Right renal pelvis (tissue), 4 donors: ENCODE measurements around the gene ATAD3B. TPM values are rescaled to one million over a fixed set of nuclear protein-coding genes. Genes with fewer than 3 reads are reported as not detected.
A peak's percentile ranks its signal among the peaks of the same experiment; 100 is the strongest.
"Not testable (repeated sequence)": the region's sequence is repeated elsewhere in the genome, so short reads cannot be mapped to it uniquely, and the experiment has no call there.

Source experiments
- DNase-seq, 4 donors: peaks; one replicate each; pipeline ENCODE4 v3.0.0-alpha.2; 2013; ENCODE audit warnings: low read depth in 4 of 4, low spot score in 3 of 4, missing footprints in 1 of 4
- polyA plus RNA-seq, 4 donors: library from polyadenylated mRNA; unstranded; fragments of 120-200 nt; gene quantifications; one replicate each; pipeline ENCODE4 v1.2.1, GENCODE V29; 2013; ENCODE audit not compliant: insufficient read length in 4 of 4

ATAD3B gene
- polyA plus RNA-seq, 4 donors, result 9.1 to 15.9 (median 12.4) TPM

DNA sequence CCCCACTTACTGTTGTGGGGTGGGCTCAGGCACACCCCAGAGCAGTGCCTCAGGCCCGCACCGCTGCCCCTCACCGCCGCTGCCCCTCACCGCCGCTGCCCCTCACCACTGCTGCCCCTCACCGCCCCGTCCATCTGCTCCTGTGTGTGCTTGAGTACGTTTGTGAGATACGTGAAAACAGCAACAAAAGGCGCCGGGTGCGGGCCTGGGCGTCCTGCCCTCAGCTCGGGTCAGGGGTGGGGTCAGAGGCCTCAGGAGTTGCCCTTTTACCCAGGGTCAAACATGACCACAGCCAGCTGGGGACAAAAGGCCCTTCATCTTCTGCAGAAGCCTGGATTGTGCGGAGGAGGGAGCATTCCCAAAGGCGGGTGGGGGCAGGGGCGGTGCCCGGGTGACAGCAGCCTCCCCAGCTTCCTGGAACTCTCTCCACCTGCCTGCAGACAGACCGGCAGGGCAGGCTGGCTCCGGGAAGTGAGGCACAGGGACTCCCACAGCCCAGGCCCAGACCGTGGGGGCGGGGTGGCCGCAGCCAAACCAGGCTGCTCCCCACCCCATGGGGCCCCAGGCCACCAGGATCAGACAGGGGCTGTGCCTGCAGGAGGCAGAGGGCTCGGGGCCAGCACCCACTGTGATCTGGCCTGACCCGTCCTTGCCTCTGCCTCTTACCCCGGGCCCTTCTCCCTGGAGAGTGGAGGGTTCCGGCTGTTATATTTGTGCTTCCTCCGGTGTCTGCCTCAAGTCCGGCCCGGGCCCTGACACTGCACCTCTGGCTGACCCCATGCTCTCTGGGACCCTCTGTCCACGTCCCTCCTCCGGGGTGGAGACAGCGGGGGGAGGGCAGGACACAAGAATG is 38.4 kb upstream of the ATAD3B start:
- DNase-seq, result no peak

GRCh38 chr1:1433804-1434130 is 37.8 kb upstream of the ATAD3B start:
- DNase-seq, result no peak

GRCh38 chr1:1434131-1434823 is 37.3 kb upstream of the ATAD3B start:
- DNase-seq, result no peak

GRCh38 chr1:1434824-1435105 is 36.8 kb upstream of the ATAD3B start:
- no peak for DNase-seq

DNA sequence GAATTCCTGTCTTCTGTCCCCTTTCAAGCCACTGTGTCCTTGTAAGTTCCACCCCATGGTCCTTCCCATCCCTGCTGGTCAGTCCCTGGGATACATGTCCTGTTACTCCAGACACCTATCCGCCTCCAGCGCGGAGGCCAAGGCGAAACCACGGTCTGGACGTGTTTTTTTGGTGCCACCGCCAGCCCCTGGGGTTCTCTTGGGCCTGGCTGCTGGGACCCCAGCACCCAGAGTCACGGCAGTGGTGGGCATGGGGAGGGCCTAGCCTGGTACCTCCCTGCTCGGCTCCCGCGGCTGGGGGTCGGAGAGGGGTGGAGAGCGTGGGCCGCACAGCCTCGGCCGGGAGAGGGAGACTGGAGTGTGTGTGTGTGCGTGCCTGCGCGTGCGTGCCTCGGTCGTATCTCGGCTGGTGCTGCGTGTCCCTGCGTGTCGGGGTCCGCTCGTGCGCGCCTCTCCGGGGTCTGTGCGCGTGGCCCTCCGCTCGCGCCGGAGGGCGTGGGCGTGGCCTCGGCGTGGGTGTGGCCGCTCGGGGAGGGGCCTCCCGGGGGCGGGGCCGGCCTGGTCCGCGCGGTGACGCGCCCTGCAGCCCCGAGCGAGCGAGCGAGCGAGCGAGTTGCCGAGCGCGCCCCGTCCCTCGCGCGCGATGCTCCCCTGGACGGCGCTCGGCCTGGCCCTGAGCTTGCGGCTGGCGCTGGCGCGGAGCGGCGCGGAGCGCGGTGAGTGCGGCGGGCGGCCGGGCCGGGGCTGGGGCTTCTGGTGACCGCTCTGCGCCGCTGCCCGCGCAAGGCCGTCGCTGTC is 36.3 kb upstream of the ATAD3B start, which contains the start of gene VWA1:
TSS of gene VWA1 (plus strand) at position 585 of the 798 bp plus-strand sequence. CDS start at position 644, 59 bp downstream.
- no peak for DNase-seq

- DNase-seq, result no peak
Observed at GRCh38 chr1:1435911-1436629, 35.5 kb upstream of the ATAD3B start.

- no peak for DNase-seq
Observed at GRCh38 chr1:1436630-1437032, 34.9 kb upstream of the ATAD3B start.

DNA sequence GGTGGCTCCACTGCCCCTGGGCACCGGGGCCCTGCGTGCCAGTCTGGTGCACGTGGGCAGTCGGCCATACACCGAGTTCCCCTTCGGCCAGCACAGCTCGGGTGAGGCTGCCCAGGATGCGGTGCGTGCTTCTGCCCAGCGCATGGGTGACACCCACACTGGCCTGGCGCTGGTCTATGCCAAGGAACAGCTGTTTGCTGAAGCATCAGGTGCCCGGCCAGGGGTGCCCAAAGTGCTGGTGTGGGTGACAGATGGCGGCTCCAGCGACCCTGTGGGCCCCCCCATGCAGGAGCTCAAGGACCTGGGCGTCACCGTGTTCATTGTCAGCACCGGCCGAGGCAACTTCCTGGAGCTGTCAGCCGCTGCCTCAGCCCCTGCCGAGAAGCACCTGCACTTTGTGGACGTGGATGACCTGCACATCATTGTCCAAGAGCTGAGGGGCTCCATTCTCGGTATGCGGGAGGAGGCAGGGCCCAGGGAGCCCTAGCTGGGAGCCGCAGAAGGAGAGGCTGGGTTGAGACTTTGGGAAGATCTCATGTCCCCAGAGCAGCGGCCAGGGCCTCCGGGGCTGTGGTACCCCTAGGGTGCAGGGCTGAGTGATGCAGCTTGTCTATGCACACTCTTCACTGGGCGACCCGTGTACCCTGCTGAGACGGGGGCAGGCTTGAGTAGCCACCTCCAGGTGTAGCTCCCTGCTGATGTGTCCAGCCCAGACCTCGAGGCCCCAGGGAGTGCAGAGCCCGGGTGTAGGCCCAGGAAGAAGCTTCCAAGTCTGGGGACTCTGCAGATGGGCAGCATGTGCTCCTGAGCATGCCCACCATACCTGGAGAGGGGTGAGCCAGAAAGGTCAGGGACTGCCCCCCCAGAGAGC is 34.3 kb upstream of the ATAD3B start:
- no peak for DNase-seq

DNA sequence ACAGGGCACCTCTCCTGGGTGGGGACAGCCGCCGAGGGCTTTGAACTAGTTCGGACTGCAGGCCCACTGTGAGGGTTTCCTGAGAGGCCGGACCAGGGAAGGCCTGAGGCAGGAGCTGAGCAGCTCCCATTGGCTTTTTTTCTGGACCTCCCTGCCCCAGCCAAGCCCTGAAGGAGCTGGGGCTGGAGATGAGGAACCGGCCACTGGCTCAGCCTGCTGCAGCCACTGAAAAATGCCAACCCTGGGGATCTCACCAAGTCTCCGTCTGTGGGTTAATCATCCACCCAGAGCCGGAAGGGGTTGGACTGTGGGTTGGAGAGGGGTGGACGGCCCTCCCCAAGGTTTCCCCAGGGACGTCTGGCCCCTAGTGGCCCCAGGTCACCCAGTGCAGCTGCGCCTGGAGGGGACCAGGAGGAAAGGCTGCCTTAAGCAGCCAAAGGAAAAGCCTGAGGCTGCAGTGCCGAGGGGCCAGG is 33.6 kb upstream of the ATAD3B start:
- peak in 1 of 4 donors; percentile 55 for DNase-seq

- DNase-seq, result no peak
Observed at GRCh38 chr1:1438531-1439381, 32.8 kb upstream of the ATAD3B start.

- no peak for DNase-seq
Observed at GRCh38 chr1:1439546-1440261, 31.9 kb upstream of the ATAD3B start.

GRCh38 chr1:1440262-1441001 is 31.1 kb upstream of the ATAD3B start:
- DNase-seq, result no peak

GRCh38 chr1:1441002-1441888 is 30.3 kb upstream of the ATAD3B start:
- DNase-seq, result no peak

DNA sequence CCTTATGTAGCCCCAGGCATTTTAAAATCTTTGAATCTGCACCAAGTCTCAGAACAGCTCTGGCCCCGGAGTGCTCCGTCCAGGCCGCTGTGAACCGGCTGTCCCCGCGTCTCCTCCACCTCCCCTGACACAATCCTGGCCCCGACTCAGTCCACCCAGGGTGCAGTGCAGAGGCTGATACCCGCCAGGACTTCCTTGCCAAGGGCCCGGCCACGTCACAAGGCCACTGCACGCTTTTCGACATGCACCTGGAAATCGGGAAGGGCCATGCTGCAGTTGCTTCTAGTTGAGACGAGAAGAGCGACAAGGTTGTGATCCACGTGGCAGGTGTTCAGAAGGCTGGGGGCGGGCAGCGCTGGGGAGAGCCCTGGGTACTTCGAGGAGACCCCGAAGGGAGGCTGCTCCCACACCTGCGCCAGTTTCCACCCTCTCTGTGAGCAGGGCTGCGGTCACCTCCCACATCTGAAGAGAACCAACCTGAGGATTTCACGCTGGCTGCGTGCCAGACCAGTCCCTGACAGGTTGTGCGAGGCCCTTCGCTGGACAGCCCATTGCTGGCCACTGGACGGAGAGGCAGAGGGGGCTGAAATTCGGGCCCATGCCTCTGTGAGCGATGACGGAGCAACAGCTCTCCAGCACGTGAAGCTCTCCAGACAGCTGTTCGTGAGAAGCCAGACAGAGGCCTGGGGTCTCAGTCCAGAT is 29.3 kb upstream of the ATAD3B start:
- DNase-seq, result no peak

DNA sequence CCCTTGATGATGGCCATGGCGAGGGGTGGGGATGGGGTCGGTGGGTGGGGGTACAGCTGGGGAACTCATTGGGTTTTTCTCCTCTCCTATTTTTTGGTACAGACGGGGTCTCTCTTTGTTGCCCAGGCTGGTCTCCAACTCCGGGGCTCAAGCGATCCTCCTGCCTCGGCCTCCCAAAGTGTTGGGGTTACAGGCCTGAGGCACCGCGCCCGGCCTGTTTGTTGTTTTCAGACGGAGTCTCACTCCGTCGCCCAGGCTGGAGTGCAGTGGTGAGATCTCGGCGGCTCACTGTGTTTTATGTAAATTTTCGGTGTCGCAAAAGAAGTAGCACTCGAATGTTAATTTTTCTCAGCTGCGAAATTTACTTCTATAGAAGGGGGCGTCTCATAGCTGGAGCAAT is 24.9 kb upstream of the ATAD3B start:
- DNase-seq, result not testable (repeated sequence)
